Measurements from ENCODE around the gene SH3BP4. TPM values are rescaled to one million over a fixed set of nuclear protein-coding genes. Genes with fewer than 3 reads are reported as not detected.

SH3BP4 gene
- total RNA-seq, 1 donor: 49.7 TPM

DNA sequence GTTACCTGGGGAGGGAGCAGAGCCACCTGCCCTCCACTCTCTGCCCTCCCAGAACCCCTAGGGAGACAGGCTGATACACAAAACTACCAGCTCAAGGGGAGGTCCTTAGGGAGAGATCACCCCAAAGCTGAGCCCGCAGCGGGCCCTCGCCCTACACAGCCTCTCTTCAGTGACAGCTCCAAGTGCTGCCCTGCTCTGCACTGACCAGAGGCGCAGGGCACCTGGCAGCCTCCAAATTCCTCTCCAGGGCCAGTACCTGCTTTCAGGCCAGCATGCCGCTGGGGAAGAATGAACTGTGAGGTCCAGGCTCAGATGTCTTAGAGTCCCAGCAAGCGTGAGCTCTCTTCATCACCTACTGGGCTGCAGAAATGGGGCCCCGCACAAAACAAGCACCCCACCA, 11.3 kb upstream of the SH3BP4 start:
- no peak for TF ChIP-seq CTCF (IDR thresholded peaks at IDR 0.05; ENCODE audit: insufficient read depth, low read length)
- no peak overlapping the region for H3K4me3 ChIP-seq (ENCODE audit: low read depth, low read length)
- DNase-seq (ENCODE audit: low read depth): no peak

- TF ChIP-seq CTCF (IDR thresholded peaks at IDR 0.05; ENCODE audit: insufficient read depth, low read length): no peak
- DNase-seq (ENCODE audit: low read depth): no peak
These were observed 6.4 kb upstream of the SH3BP4 start for GRCh38 chr2:234945339-234945873.

DNA sequence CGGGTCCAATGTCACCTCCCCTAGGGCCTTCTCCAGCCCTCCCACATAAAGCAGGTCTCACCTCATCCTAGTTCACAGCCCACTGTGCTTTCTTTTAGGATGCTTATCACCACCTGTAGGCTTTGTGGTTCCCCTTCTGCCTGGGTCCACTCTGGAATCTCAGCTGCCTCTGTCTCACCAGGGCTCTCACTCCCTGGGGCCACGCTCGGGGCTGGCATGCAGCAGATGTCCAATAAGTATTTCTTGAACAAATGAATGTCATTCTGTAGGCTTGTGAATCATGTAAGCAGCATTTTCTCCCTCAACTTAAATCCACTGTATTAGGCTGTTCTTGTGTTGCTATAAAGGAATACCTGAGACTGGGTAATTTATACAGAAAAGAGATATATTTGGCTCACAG, 4.3 kb upstream of the SH3BP4 start:
- no peak overlapping the region for H3K4me3 ChIP-seq (ENCODE audit: low read depth, low read length)
- no peak for DNase-seq (ENCODE audit: low read depth)
- TF ChIP-seq CTCF (IDR thresholded peaks at IDR 0.05; ENCODE audit: insufficient read depth, low read length): no peak

More at GRCh38 chr2:234945339-234945873, 6.4 kb upstream of the SH3BP4 start:
- no peak overlapping the region for H3K4me3 ChIP-seq (ENCODE audit: low read depth, low read length)

DNA sequence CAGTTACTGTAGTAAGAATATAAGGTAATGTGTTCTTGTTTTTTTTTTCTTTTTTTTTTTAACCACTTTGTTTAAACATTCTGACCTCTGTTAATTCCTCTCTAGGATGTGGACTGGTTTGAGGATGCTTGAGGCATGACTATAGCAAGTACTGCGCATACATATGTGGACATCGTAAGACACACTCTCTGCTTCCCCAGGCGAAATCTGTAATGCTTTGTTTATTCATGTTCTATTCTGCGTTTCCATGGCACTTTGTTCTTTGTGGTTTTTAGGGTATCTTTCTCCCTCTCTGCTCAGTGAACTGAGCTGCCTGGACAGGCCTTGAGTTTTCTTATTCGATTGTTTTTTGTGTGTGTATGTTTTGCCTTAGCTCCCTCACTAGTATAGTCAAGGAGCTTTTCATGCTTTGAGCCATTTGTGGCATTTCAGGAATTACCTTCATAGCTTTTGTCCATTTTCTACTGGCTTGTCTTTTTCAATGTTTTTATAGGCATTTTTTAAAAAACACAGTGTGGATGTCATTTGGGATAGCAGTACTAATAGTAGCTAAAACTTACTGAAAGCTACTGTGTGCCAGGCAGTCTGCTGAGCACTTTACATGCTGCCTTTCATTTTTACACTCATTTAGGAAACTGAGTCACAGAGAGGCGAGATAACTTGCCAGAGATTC, 1.9 kb upstream of the SH3BP4 start:
- DNase-seq (ENCODE audit: low read depth): peak; percentile 95
- no peak overlapping the region for H3K4me3 ChIP-seq (ENCODE audit: low read depth, low read length)
- TF ChIP-seq CTCF (IDR thresholded peaks at IDR 0.05; ENCODE audit: insufficient read depth, low read length): no peak

DNA sequence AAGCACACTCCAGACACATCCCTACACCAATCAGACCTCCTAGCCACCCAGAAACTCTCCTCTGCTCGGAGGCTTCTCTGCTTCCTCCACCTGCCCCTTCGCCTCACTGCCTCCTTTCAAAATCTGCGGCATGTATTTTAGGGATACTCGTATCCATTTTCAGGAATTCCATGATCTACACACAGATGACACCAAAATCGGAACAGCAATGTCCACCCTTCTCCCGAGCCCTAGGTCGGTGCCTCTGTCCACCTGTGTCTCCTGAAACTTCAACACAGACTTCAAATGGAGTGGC, 1.4 kb upstream of the SH3BP4 start:
- TF ChIP-seq CTCF (IDR thresholded peaks at IDR 0.05; ENCODE audit: insufficient read depth, low read length): no peak
- DNase-seq (ENCODE audit: low read depth): no peak
- H3K4me3 ChIP-seq (ENCODE audit: low read depth, low read length): no peak overlapping the region

GRCh38 chr2:234950730-234951663, 820 bp upstream of the SH3BP4 start:
- no peak for TF ChIP-seq CTCF (IDR thresholded peaks at IDR 0.05; ENCODE audit: insufficient read depth, low read length)
- peak; percentile 72 for DNase-seq (ENCODE audit: low read depth)

More at GRCh38 chr2:234950730-234951663, 820 bp upstream of the SH3BP4 start:
- H3K4me3 ChIP-seq (ENCODE audit: low read depth, low read length): peak overlapping the region; percentile 73

Data from fibroblast of the aortic adventitia (primary cell).